ENCODE measurements around the gene PYY. TPM values are rescaled to one million over a fixed set of nuclear protein-coding genes. Genes with fewer than 3 reads are reported as not detected.
"Not testable (repeated sequence)": the region's sequence is repeated elsewhere in the genome, so short reads cannot be mapped to it uniquely, and the experiment has no call there.

The PYY gene
- total RNA-seq, 1 donor from 2014 or later: not detected

DNA sequence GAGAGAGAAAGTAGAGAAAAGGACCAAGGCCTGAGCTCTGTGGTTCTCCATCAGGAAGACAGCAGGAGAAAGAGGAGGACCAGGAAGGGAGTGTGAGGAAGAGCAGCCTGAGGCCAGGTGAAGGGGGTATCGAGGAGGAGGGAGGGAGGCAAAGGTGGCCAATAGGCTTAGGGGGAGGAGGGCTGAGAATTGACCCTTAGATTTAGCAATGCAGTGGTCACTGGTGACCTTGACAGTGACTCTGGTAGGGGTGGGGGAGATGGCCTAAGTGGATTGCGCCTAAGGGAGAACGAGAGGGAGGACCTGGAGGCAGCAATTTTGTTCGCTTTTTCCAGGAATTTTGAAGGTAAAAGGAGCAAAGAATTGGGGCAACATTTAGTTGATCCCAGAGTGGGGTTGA, 45.3 kb upstream of the PYY start:
- POLR2A ChIA-PET: no interaction called here
- TF ChIP-seq, protein P1, sequence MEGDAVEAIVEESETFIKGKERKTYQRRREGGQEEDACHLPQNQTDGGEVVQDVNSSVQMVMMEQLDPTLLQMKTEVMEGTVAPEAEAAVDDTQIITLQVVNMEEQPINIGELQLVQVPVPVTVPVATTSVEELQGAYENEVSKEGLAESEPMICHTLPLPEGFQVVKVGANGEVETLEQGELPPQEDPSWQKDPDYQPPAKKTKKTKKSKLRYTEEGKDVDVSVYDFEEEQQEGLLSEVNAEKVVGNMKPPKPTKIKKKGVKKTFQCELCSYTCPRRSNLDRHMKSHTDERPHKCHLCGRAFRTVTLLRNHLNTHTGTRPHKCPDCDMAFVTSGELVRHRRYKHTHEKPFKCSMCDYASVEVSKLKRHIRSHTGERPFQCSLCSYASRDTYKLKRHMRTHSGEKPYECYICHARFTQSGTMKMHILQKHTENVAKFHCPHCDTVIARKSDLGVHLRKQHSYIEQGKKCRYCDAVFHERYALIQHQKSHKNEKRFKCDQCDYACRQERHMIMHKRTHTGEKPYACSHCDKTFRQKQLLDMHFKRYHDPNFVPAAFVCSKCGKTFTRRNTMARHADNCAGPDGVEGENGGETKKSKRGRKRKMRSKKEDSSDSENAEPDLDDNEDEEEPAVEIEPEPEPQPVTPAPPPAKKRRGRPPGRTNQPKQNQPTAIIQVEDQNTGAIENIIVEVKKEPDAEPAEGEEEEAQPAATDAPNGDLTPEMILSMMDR (IDR thresholded peaks at IDR 0.05): no peak

DNA sequence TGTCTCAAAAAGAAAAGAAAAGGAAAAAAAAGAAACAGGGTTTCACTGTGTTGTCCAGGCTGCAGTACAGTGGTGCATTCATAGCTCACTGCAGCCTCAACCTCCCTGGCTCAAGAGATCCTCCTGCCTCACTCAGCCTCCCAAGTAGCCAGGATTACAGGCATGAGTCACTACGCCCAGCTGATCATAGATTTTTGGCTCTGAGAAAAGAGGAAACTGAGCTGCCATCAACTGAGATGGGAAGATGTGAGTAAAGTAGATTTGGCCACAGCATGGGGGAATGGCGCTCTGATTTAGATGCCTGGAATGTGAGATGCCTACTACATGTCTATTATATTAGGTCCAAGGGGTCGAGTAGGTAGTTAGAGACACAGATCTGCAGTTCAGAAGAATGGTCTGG, 44.8 kb upstream of the PYY start:
- H3K27ac Mint-ChIP-seq: no peak overlapping the region
- H3K4me1 Mint-ChIP-seq: peaks cover 4% of the 10 kb centered on the region
- intact Hi-C loops (cut with micrococcal nuclease): no loop called here
- POLR2A ChIA-PET: interaction anchor here (0.6 kb wide), 1 partner anchor 30 kb away, joined by 3 read pairs; no protein-coding TSS in a partner anchor
- no peak for ATAC-seq (ENCODE audit: low read depth)
- TF ChIP-seq, protein P1 (IDR thresholded peaks at IDR 0.05): no peak
- H3K27me3 Mint-ChIP-seq: peaks cover 26% of the 10 kb centered on the region
- no peak for DNase-seq
- no peaks in the 10 kb centered on the region for H3K9me3 Mint-ChIP-seq
- H3K4me3 Mint-ChIP-seq: no peak overlapping the region
- CTCF ChIA-PET: no interaction called here
- no peaks in the 10 kb centered on the region for H3K36me3 Mint-ChIP-seq (ENCODE audit: low read depth)

More for the DNA sequence above, 45.3 kb upstream of the PYY start:
- Mint-ChIP-seq H3K27me3 (peaks cover 26% of the 10 kb centered on the region), H3K27ac (no peak overlapping the region), H3K4me1 (peaks cover 4% of the 10 kb centered on the region), H3K4me3 (no peak overlapping the region), H3K36me3 (ENCODE audit: low read depth) (no peaks in the 10 kb centered on the region), H3K9me3 (no peaks in the 10 kb centered on the region)
- ATAC-seq (ENCODE audit: low read depth) (no peak), DNase-seq (no peak)
- intact Hi-C loops (cut with micrococcal nuclease): no loop called here
- CTCF ChIA-PET: no interaction called here

DNA sequence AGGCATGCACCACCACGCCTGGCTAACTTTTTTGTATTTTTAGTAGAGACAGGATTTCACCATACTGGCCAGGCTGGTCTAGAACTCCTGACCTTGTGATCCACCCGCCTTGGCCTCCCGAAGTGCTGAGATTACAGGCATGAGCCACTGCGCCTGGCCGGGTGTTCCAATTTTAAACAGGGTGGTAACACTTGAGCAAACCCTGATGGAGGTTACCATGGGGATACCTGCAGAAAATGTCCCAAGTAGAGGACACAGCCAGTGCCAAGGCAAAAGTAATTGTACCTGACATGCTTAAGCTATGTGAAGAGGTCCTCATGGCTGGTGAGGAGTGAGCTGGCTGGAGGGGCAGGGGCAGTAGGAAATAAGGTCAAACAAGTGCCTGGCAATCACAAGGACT, 43.4 kb upstream of the PYY start:
- CTCF ChIA-PET: not testable (repeated sequence)

DNA sequence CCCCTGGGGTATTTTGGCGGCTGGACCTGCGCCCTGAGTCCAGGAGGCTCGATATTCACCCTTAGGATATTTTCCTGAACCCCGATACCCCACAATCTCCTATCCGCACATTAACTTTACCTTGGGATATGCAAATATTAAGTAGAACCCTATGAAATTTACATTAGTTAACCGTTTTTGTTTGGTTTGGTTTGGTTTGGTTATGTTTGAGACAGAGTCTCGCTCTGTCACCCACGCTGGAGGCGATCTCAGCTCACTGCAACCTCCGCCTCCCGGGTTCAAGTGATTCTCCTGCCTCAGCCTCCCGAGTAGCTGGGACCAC, 41.4 kb upstream of the PYY start:
- H3K9me3 Mint-ChIP-seq: no peaks in the 10 kb centered on the region
- intact Hi-C loops (cut with micrococcal nuclease): loop anchor here (1.0 kb wide), 2 partner anchors 51 to 117 kb away; no protein-coding TSS in a partner anchor
- no peak overlapping the region for H3K4me3 Mint-ChIP-seq
- no peak overlapping the region for H3K27ac Mint-ChIP-seq
- no peaks in the 10 kb centered on the region for H3K36me3 Mint-ChIP-seq (ENCODE audit: low read depth)
- H3K27me3 Mint-ChIP-seq: peaks cover 26% of the 10 kb centered on the region
- ATAC-seq (ENCODE audit: low read depth) (no peak), DNase-seq (no peak)
- H3K4me1 Mint-ChIP-seq: peaks cover 4% of the 10 kb centered on the region
- TF ChIP-seq, protein P1 (IDR thresholded peaks at IDR 0.05): no peak
- POLR2A ChIA-PET: no interaction called here
- CTCF ChIA-PET: interaction anchor here (3.6 kb wide), 1 partner anchor 52 kb away, joined by 15 read pairs; no protein-coding TSS in a partner anchor

More for the DNA sequence above, 43.4 kb upstream of the PYY start:
- intact Hi-C loops (cut with micrococcal nuclease); H3K4me3 Mint-ChIP-seq; POLR2A ChIA-PET; DNase-seq; H3K27ac Mint-ChIP-seq; H3K9me3 Mint-ChIP-seq; ATAC-seq (ENCODE audit: low read depth); H3K4me1 Mint-ChIP-seq; H3K36me3 Mint-ChIP-seq (ENCODE audit: low read depth): not testable (repeated sequence)
- peaks cover 28% of the 10 kb centered on the region for H3K27me3 Mint-ChIP-seq

DNA sequence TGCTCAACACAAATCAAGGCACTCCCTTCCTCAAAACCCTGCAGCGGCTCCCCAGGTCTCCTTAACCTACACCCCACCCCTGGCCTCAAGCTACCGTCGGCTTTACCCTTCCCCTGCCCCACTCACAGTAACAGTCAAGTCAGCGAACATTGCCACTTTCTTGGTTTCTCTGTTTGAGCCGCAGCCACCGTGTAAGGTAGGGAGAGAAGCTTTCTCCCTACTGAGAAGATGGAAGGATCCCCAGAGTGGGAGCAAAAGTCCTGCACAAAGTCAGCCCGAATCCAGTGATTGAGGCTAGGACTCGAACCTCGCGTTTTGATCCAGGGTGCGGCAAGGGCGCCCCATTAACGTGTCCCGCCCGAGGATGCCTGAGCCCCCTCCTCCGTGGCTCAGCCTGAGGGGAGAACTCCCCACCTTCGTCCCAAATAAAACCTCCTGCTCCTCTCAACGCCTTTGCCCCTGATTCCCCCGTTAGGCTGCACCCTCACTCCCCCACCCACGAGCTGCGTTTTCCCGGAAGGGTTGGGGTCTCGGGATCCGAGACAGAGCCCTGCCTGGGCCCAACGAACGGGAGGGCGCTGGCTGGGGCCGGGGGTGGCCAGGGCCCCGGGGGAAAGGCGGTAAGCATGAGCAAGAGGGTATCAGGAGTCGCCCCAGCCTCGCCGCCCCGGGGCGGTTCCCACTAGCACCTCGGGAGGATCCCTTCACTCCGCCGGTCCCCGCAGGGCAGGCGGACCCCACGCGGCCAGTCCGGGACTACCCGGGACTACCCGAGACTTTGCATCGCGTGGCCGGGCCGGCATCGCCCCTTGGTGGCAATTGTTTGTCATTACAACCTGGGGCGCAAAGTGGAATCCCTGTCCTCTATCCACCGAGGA, 40.8 kb upstream of the PYY start:
- ChIA-PET CTCF (interaction anchor here (0.8 to 3.6 kb wide), 2 partner anchors 51 to 76 kb away, joined by 3 to 15 read pairs; no protein-coding TSS in a partner anchor), POLR2A (no interaction called here)
- DNase-seq: peak; percentile 50
- TF ChIP-seq, protein P1 (IDR thresholded peaks at IDR 0.05): no peak
- peaks cover 4% of the 10 kb centered on the region for H3K4me1 Mint-ChIP-seq
- intact Hi-C loops (cut with micrococcal nuclease): loop anchor here (1.0 kb wide), 2 partner anchors 50 to 116 kb away; no protein-coding TSS in a partner anchor
- H3K36me3 Mint-ChIP-seq (ENCODE audit: low read depth): no peaks in the 10 kb centered on the region
- no peaks in the 10 kb centered on the region for H3K9me3 Mint-ChIP-seq
- peak; percentile 85 for ATAC-seq (ENCODE audit: low read depth)
- no peak overlapping the region for H3K4me3 Mint-ChIP-seq
- peaks cover 23% of the 10 kb centered on the region for H3K27me3 Mint-ChIP-seq
- H3K27ac Mint-ChIP-seq: no peak overlapping the region
